GM21619 (cell line): ENCODE measurements around the gene NPHS1.
"Not testable (repeated sequence)": the region's sequence is repeated elsewhere in the genome, so short reads cannot be mapped to it uniquely, and the experiment has no call there.

Experiments used
- ATAC-seq: cut with Tn5 transposase; IDR thresholded peaks from one replicate; pipeline ENCODE4 v1.9.1; 2021; ENCODE audit not compliant: unreplicated experiment

The NPHS1 gene

GRCh38 chr19:35874392-35874930 is 22.2 kb upstream of the NPHS1 start:
- no peak for ATAC-seq

- no peak for ATAC-seq
Measured at GRCh38 chr19:35872180-35872579, 19.9 kb upstream of the NPHS1 start.

- no peak for ATAC-seq
Measured at GRCh38 chr19:35871611-35872010, 19.3 kb upstream of the NPHS1 start.

- ATAC-seq = no peak
Measured at GRCh38 chr19:35870798-35871197, 18.5 kb upstream of the NPHS1 start.

- not testable (repeated sequence) for ATAC-seq
Measured at GRCh38 chr19:35870124-35870736, 17.9 kb upstream of the NPHS1 start.

- ATAC-seq = no peak
Measured at GRCh38 chr19:35869327-35870123, 17.2 kb upstream of the NPHS1 start.

- ATAC-seq = no peak
Measured at GRCh38 chr19:35868823-35869326, 16.6 kb upstream of the NPHS1 start.

GRCh38 chr19:35868172-35868822 is 16.0 kb upstream of the NPHS1 start, which contains the start of gene APLP1:
TSS of gene APLP1 (plus strand) at chr19:35868574. CDS start at chr19:35868637, 63 bp downstream.
- no peak for ATAC-seq

GRCh38 chr19:35863018-35863417 is 10.7 kb upstream of the NPHS1 start:
- ATAC-seq = no peak

GRCh38 chr19:35862528-35862927 is 10.2 kb upstream of the NPHS1 start:
- no peak for ATAC-seq

- ATAC-seq = no peak
Measured at GRCh38 chr19:35861640-35862160, 9.4 kb upstream of the NPHS1 start.

- no peak for ATAC-seq
Measured at GRCh38 chr19:35860818-35861639, 8.7 kb upstream of the NPHS1 start.

GRCh38 chr19:35860436-35860817 is 8.1 kb upstream of the NPHS1 start:
- ATAC-seq = no peak

- no peak for ATAC-seq
Measured at GRCh38 chr19:35859414-35859813, 7.1 kb upstream of the NPHS1 start.

- ATAC-seq = no peak
Measured at GRCh38 chr19:35858311-35858710, 6.0 kb upstream of the NPHS1 start.

- ATAC-seq = no peak
Measured at GRCh38 chr19:35856546-35857149, 4.3 kb upstream of the NPHS1 start, which contains the start of gene KIRREL2. TSS of gene KIRREL2 (plus strand) at chr19:35856911. CDS start at chr19:35857120, 209 bp downstream.

GRCh38 chr19:35853038-35853756 is 893 bp upstream of the NPHS1 start:
- ATAC-seq = no peak

GRCh38 chr19:35851213-35852028 is 883 bp downstream of the NPHS1 start:
- no peak for ATAC-seq
